Measurements from ENCODE around the gene CPNE5.

Gene CPNE5

DNA sequence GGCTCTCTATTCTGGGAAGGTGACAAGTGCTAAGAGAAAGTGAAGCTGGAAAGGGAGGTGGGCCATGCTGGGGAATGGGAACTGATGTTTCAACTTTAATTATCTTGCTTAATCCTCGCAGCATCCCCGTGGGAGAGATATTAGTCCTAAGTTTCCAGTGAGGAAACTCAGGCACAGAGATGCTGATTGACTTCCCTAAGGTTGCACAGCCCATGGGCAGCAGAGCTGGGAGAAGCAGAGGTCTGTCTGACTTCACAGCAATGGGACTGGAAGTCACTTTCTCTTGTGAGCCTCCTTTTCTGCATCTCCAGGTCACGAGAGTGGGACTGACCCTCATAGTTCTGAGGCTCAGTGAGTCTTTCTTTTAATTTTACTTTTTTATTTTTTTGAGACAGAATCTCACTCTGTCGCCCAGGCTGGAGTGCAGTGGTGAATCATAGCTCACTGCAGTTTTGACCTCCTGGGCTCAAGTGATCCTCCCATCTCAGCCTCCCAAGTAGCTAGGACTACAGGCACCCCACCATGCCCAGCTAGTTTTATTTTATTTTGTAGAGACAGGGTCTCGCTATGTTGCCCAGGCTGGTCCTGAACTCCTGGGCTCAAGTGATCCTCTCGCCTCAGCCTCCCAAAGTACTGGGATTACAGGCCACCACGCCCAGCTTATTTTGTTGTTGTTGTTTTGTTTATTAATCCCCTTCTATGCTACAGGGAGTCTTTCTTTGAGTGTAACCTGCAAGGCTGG is 139.0 kb downstream of the CPNE5 start:
- H3K27ac ChIP-seq: no peak overlapping the region

GRCh38 chr6:36699348-36699747 is 139.9 kb downstream of the CPNE5 start:
- TF ChIP-seq ZFX (IDR thresholded peaks at IDR 0.05): no peak
- TF ChIP-seq, protein P1, sequence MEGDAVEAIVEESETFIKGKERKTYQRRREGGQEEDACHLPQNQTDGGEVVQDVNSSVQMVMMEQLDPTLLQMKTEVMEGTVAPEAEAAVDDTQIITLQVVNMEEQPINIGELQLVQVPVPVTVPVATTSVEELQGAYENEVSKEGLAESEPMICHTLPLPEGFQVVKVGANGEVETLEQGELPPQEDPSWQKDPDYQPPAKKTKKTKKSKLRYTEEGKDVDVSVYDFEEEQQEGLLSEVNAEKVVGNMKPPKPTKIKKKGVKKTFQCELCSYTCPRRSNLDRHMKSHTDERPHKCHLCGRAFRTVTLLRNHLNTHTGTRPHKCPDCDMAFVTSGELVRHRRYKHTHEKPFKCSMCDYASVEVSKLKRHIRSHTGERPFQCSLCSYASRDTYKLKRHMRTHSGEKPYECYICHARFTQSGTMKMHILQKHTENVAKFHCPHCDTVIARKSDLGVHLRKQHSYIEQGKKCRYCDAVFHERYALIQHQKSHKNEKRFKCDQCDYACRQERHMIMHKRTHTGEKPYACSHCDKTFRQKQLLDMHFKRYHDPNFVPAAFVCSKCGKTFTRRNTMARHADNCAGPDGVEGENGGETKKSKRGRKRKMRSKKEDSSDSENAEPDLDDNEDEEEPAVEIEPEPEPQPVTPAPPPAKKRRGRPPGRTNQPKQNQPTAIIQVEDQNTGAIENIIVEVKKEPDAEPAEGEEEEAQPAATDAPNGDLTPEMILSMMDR (conservative IDR thresholded peaks at IDR 0.05): no peak
- no peak overlapping the region for H3K27ac ChIP-seq

More for the DNA sequence above, 139.0 kb downstream of the CPNE5 start:
- TF ChIP-seq, protein P1 (conservative IDR thresholded peaks at IDR 0.05): no peak
- no peak for TF ChIP-seq ZFX (IDR thresholded peaks at IDR 0.05)

- no peak for TF ChIP-seq ZFX (IDR thresholded peaks at IDR 0.05)
- TF ChIP-seq, protein P1 (conservative IDR thresholded peaks at IDR 0.05): no peak
- no peak overlapping the region for H3K27ac ChIP-seq
These were observed 140.4 kb downstream of the CPNE5 start for GRCh38 chr6:36698871-36699271.

DNA sequence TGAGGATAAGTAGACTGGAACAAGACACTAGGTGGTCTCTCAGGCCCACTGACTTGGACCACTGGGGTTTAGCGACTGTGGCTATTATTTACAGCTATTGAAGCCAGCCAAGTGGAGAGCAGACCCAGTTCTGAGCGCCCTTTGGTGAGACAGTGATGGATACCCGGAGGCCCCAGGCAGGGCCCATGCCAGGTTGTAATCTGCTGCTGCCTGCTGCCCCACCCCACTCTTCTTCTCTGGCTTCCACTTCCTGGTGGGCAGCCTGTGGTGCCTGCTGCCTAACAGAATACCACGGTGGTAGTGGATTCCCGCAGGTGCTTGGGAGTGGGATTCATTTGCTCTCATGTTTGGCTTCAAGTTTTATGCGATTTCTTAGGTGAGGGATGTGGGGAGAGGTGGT is 141.0 kb downstream of the CPNE5 start:
- TF ChIP-seq ZFX (IDR thresholded peaks at IDR 0.05): no peak
- TF ChIP-seq, protein P1 (conservative IDR thresholded peaks at IDR 0.05): no peak
- no peak overlapping the region for H3K27ac ChIP-seq

DNA sequence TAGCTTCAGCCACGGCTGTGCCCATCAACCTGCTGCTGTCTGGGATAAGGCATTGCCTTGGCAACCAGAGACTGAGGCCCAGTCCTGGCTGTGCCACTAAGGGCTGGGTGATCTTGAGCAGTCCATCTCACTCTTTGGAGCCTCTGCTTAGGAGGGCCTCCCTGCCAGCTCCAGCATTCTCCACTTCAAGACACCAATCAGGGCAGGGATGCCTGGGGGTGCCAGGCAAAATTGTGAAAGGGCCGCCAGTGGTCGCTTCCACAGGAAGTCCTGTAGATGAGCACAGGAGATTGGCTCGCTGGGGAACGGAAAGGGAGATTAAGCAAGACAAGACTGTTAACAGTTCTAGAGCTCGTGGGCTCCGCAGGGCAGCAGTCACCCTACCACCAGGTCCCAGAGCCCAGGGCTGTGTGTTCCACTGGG is 141.8 kb downstream of the CPNE5 start, which contains the start of gene RAB44:
RAB44 (plus strand) TSS at position 346 of the 423 bp plus-strand sequence. CDS start 6,410 bp downstream, outside the sequence.
- no peak within 1 kb of the TSS for H3K27ac ChIP-seq
- TF ChIP-seq, protein P1 (conservative IDR thresholded peaks at IDR 0.05): no peak
- no peak for TF ChIP-seq ZFX (IDR thresholded peaks at IDR 0.05)

DNA sequence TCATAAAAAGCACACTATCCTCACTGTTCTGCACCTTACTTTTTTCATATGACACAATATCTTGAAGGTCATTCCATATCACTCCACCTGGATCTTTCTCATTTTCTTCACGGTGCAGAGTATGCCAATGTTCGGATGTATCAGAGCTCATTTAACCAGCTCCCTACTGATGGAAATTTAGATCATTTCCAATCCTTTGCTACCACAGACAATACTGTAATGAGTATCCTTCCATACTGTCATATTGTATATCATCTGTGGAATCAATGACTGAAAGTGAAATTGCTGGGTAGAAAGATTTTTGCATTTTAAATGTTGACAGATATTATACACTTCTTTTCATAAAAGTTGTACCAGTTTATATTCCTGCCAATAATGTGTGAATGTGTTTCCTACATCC is 143.8 kb downstream of the CPNE5 start:
- TF ChIP-seq, protein P1 (conservative IDR thresholded peaks at IDR 0.05): no peak
- H3K27ac ChIP-seq: no peak overlapping the region

DNA sequence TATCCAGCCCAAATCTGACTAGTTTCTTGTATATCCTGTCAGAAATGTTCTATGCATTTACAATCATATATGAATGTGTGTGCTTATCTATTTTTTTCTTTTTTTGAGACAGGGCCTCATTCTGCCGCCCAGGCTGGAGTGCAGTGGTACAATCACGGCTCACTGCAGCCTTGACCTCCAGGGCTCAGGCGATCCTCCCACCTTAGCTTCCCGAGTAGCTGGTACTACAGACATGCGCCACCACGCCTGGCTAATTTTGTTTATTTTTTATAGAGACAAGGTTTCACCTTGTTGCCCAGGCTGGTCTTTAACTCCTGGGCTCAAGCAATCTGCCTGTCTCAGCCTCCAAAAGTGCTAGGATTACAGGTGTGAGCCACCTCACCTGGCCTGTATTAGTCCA is 144.6 kb downstream of the CPNE5 start:
- no peak overlapping the region for H3K27ac ChIP-seq
- TF ChIP-seq, protein P1 (conservative IDR thresholded peaks at IDR 0.05): no peak
- TF ChIP-seq ZFX (IDR thresholded peaks at IDR 0.05): no peak
